22Rv1 (cell line): Measurements from ENCODE around the gene PNPLA5.

ENCODE experiments used
- ZFX ChIP-seq: fragments of 450-650 bp; IDR thresholded peaks from 2 replicates; pipeline ENCODE4 v1.6.1; 2017; ENCODE audit warnings: antibody characterized with exemption, borderline replicate concordance
- TF ChIP-seq, protein P1 (sequence below): fragments of 450-650 bp; IDR thresholded peaks from 2 replicates; pipeline ENCODE4 v1.5.1; 2017; ENCODE audit warnings: mild to moderate bottlenecking

DNA sequence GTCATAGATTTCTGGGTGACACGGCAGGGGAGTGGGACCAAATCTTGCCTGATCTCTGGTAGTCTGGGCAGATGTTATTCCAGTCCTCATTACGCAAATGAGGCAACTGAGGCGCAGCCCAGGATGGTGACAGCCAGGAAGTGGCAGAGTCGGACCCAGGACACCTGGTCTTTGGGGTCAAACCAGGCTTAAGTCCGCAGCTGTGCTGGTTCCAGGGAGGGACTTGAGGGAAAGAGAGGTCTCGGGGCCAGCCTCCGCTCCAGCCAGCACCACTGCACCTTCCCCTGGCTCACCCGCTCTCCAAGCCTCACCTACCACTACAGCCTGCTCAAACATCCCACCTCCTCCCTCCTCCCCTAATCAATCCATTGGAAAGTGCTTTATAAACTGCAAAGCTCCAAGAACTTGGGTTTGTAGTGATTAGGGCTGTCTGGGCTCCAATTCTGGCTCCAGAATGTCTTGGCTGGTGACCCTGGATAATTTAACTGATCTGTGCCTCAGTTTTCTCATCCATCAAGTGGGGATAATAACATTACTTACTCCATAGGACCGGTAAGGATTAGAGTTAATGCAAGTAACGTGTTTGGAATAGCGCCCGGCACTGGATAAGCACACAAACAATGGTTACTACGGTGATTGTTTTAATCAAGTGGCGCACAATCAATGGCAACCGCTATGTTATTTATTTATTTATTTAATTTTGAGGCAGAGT is 526 bp upstream of the PNPLA5 start:
- TF ChIP-seq, protein P1, sequence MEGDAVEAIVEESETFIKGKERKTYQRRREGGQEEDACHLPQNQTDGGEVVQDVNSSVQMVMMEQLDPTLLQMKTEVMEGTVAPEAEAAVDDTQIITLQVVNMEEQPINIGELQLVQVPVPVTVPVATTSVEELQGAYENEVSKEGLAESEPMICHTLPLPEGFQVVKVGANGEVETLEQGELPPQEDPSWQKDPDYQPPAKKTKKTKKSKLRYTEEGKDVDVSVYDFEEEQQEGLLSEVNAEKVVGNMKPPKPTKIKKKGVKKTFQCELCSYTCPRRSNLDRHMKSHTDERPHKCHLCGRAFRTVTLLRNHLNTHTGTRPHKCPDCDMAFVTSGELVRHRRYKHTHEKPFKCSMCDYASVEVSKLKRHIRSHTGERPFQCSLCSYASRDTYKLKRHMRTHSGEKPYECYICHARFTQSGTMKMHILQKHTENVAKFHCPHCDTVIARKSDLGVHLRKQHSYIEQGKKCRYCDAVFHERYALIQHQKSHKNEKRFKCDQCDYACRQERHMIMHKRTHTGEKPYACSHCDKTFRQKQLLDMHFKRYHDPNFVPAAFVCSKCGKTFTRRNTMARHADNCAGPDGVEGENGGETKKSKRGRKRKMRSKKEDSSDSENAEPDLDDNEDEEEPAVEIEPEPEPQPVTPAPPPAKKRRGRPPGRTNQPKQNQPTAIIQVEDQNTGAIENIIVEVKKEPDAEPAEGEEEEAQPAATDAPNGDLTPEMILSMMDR, result no peak
- TF ChIP-seq ZFX, result no peak
